CD8-positive, alpha-beta memory T cell (primary cell): ENCODE measurements around the gene SCTR. TPM values are rescaled to one million over a fixed set of nuclear protein-coding genes. Genes with fewer than 3 reads are reported as not detected.

Experiments
- CTCF ChIA-PET: fragments of 350-600 bp; sonication (Branson Sonifier 250); formaldehyde crosslinking; loops from one replicate; lab custom pipeline; 2021; ENCODE audit warnings: antibody characterized with exemption; lab: Charles Lee
- POLR2A ChIA-PET: fragments of 350-600 bp; sonication (Branson Sonifier 250); formaldehyde crosslinking; loops from one replicate; lab custom pipeline; 2021; ENCODE audit warnings: antibody characterized with exemption; lab: Charles Lee
- DNase-seq, 5 donors: peaks; one replicate each; pipeline versions ENCODE4 v3.0.0 to v3.0.0-alpha.2; 2020 to 2022; ENCODE audit warnings: mixed read lengths in 1 of 5
- H3K27ac ChIP-seq: one replicate; pipeline ENCODE4 v1.7.0; 2013; ENCODE audit warnings: low read depth, mild to moderate bottlenecking, low read length, moderate library complexity
- H3K27me3 ChIP-seq: 2 replicates; pipeline ENCODE4 v1.7.0; 2013; ENCODE audit warnings: low read length, mild to moderate bottlenecking; ENCODE audit not compliant: insufficient read depth, poor library complexity, severe bottlenecking
- H3K36me3 ChIP-seq: 2 replicates; pipeline ENCODE4 v1.7.0; 2013; ENCODE audit warnings: mild to moderate bottlenecking, low read length, moderate library complexity; ENCODE audit not compliant: insufficient read depth
- H3K4me1 ChIP-seq: 2 replicates; pipeline ENCODE4 v1.7.0; 2013; ENCODE audit warnings: mild to moderate bottlenecking, low read length, moderate library complexity; ENCODE audit not compliant: insufficient read depth
- H3K4me3 ChIP-seq: 2 replicates; pipeline ENCODE4 v1.7.0; 2013; ENCODE audit warnings: mild to moderate bottlenecking, low read length
- H3K9me3 ChIP-seq: 2 replicates; pipeline ENCODE4 v1.7.0; 2013; ENCODE audit warnings: mild to moderate bottlenecking, low read length
- H3K27ac Mint-ChIP-seq, 8 donors: one replicate each; pipeline ENCODE4 v1.8.0; 2020 to 2021; ENCODE audit warnings: mixed read lengths in 8 of 8, mild to moderate bottlenecking in 6 of 8, inconsistent platforms in 3 of 8, moderate library complexity in 3 of 8
- H3K27me3 Mint-ChIP-seq, 2 donors: one replicate each; pipeline ENCODE4 v1.8.0; 2020 to 2021; ENCODE audit warnings: mixed read lengths in 2 of 2, mild to moderate bottlenecking in 1 of 2, moderate library complexity in 1 of 2
- H3K36me3 Mint-ChIP-seq, 3 donors: one replicate each; pipeline ENCODE4 v1.8.0; 2020 to 2021; ENCODE audit warnings: mixed read lengths in 3 of 3, inconsistent platforms in 1 of 3, mild to moderate bottlenecking in 1 of 3
- H3K4me1 Mint-ChIP-seq, 3 donors: one replicate each; pipeline ENCODE4 v1.8.0; 2020 to 2021; ENCODE audit warnings: mixed read lengths in 3 of 3, inconsistent platforms in 1 of 3, mild to moderate bottlenecking in 1 of 3
- H3K4me3 Mint-ChIP-seq, 7 donors: one replicate each; pipeline ENCODE4 v1.8.0; 2020 to 2021; ENCODE audit warnings: mixed read lengths in 7 of 7, mild to moderate bottlenecking in 6 of 7, moderate library complexity in 4 of 7, inconsistent platforms in 2 of 7
- H3K9me3 Mint-ChIP-seq, 5 donors: one replicate each; pipeline ENCODE4 v1.8.0; 2020 to 2022; ENCODE audit warnings: mixed read lengths in 5 of 5, mild to moderate bottlenecking in 3 of 5, moderate library complexity in 2 of 5, inconsistent platforms in 1 of 5
- polyA plus RNA-seq: library from polyadenylated mRNA; unstranded; fragments of 300-500 nt; fragmentation: Illumina TruSeq; gene quantifications from one replicate; pipeline ENCODE4 v1.2.3, GENCODE V29; 2021
- total RNA-seq, 2 experiments: library from RNA; stranded (reverse); gene quantifications; one replicate each; pipeline ENCODE4 v1.2.3, GENCODE V29; 2021

The SCTR gene
- total and polyA plus RNA-seq, 3 experiments from 2014 or later: not detected

DNA sequence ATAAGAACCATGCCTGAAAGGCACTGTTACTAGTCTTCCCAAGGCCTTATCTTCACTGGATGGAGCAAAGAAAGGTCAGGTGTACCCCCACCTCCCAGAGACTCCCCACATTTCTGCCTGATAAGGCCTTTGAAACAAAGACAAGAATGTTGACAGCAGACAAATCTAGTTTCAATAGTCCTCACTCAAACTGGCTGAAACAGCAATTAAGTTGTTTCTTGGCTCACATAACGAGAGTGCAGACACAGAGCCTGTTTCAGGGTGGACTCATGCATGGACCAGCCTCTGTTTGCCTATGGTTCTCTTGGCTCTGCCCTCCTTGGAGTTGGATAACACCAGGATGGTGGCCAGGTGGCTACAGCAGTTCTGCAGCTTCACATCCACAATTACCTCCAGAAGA lies 12.4 kb upstream of the SCTR start:
- Mint-ChIP-seq H3K4me3 (no peak overlapping the region), H3K4me1 (no peaks in the 10 kb centered on the region), H3K36me3 (no peaks in the 10 kb centered on the region), H3K27ac (no peak overlapping the region), H3K27me3 (peaks cover 26% of the 10 kb centered on the region in 2 donors), H3K9me3 (peaks cover 25 to 36% (median 28%) of the 10 kb centered on the region in 5 donors)
- POLR2A ChIA-PET: no interaction called here
- H3K4me3 ChIP-seq: no peak overlapping the region
- H3K27me3 ChIP-seq: no peaks in the 10 kb centered on the region
- DNase-seq: no peak
- no peaks in the 10 kb centered on the region for H3K36me3 ChIP-seq
- H3K27ac ChIP-seq: no peak overlapping the region
- no peaks in the 10 kb centered on the region for H3K9me3 ChIP-seq
- no peaks in the 10 kb centered on the region for H3K4me1 ChIP-seq
- CTCF ChIA-PET: no interaction called here

GRCh38 chr2:119536211-119536610 lies 11.9 kb upstream of the SCTR start:
- H3K4me3 Mint-ChIP-seq: no peak overlapping the region
- H3K27ac Mint-ChIP-seq: no peak overlapping the region
- no peak for DNase-seq
- no peak overlapping the region for H3K27ac ChIP-seq
- H3K4me1 ChIP-seq: no peaks in the 10 kb centered on the region
- H3K27me3 ChIP-seq: no peaks in the 10 kb centered on the region
- H3K9me3 Mint-ChIP-seq: peaks cover 27 to 37% (median 31%) of the 10 kb centered on the region in 5 donors
- no peak overlapping the region for H3K4me3 ChIP-seq
- H3K27me3 Mint-ChIP-seq: peaks cover 21 to 24% of the 10 kb centered on the region in 2 donors
- POLR2A ChIA-PET: no interaction called here
- no peaks in the 10 kb centered on the region for H3K36me3 ChIP-seq
- H3K36me3 Mint-ChIP-seq: no peaks in the 10 kb centered on the region
- no peaks in the 10 kb centered on the region for H3K9me3 ChIP-seq
- CTCF ChIA-PET: no interaction called here
- no peaks in the 10 kb centered on the region for H3K4me1 Mint-ChIP-seq

DNA sequence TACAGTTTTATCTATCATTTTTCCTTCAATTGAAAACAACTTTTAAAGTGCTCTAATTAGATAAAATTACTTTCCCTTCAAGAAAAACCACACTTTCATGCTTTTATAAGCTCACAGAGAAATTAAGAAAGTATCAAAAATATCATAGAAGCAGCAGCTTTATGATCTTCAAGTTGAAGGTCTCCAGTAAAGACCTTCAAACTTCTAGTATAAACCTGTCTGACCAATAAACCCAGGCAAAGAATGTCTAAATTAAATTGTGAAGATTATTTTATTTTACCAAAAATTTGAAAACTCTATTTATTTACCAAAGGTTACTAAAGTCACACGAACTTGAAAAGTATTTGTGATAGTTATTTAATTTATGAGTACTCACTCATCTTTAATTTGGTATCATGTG lies 9.3 kb upstream of the SCTR start:
- POLR2A ChIA-PET: no interaction called here
- Mint-ChIP-seq H3K4me1 (no peaks in the 10 kb centered on the region), H3K27me3 (peaks cover 11 to 18% of the 10 kb centered on the region in 2 donors), H3K9me3 (peaks cover 27 to 40% (median 35%) of the 10 kb centered on the region in 5 donors), H3K36me3 (no peaks in the 10 kb centered on the region), H3K27ac (no peak overlapping the region), H3K4me3 (no peak overlapping the region)
- H3K4me1 ChIP-seq: no peaks in the 10 kb centered on the region
- CTCF ChIA-PET: no interaction called here
- H3K9me3 ChIP-seq: no peaks in the 10 kb centered on the region
- H3K36me3 ChIP-seq: no peaks in the 10 kb centered on the region
- H3K27me3 ChIP-seq: no peaks in the 10 kb centered on the region
- no peak overlapping the region for H3K27ac ChIP-seq
- DNase-seq: no peak
- no peak overlapping the region for H3K4me3 ChIP-seq

DNA sequence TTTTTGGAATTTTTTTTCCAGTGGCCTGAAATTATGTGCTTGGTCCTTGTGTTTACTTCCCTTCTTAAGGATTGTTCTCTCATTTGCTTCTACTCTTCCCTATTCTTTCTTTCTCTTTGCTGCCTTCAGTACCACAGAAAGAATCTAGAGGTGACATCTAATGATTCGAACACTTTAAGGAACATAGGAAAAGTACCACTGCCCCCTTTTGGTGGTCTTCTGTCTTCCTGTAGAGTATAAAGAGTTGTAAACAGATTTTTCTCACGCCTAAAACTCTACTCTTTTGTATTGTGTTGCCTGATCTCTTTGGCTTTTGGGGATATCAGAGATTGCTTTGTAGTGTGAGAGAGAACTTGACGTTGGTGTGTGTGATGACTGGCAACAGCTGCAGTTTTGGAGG lies 7.0 kb upstream of the SCTR start:
- Histone ChIP-seq H3K4me1 (no peaks in the 10 kb centered on the region), H3K9me3 (no peaks in the 10 kb centered on the region), H3K4me3 (no peak overlapping the region), H3K27ac (no peak overlapping the region), H3K36me3 (no peaks in the 10 kb centered on the region), H3K27me3 (no peaks in the 10 kb centered on the region)
- H3K9me3 Mint-ChIP-seq: peaks cover 27 to 35% (median 34%) of the 10 kb centered on the region in 5 donors
- POLR2A ChIA-PET: no interaction called here
- CTCF ChIA-PET: no interaction called here
- H3K27ac Mint-ChIP-seq: no peak overlapping the region
- H3K4me3 Mint-ChIP-seq: no peak overlapping the region
- H3K27me3 Mint-ChIP-seq: peaks cover 16 to 21% of the 10 kb centered on the region in 2 donors
- DNase-seq: no peak
- H3K36me3 Mint-ChIP-seq: no peaks in the 10 kb centered on the region
- no peaks in the 10 kb centered on the region for H3K4me1 Mint-ChIP-seq

DNA sequence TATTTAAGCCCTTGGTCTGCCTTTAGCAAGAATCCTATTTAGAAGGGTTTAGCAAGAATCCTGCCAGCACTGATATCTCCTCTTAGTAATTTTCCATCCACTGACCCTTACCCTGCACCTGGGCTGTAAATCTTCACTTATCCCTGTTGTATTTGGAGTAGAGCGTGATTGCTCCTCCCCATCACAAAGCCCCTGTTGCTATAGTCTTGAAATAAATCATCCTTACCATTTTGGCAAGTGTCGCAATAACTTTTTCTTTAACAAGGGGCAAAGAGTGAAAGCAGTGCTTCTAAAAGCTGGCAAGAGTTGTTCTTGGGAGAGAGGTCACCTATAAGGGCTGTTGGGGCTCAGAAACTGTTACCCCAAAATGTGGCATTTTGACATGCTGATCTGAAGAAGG lies 3.7 kb upstream of the SCTR start:
- Mint-ChIP-seq H3K4me3 (no peak overlapping the region), H3K9me3 (peaks cover 7 to 18% (median 15%) of the 10 kb centered on the region in 5 donors), H3K4me1 (no peaks in the 10 kb centered on the region), H3K36me3 (no peaks in the 10 kb centered on the region), H3K27ac (no peak overlapping the region), H3K27me3 (peaks cover 24 to 40% of the 10 kb centered on the region in 2 donors)
- Histone ChIP-seq H3K9me3 (no peaks in the 10 kb centered on the region), H3K4me3 (no peak overlapping the region), H3K27me3 (no peaks in the 10 kb centered on the region), H3K36me3 (no peaks in the 10 kb centered on the region), H3K4me1 (no peaks in the 10 kb centered on the region), H3K27ac (no peak overlapping the region)
- ChIA-PET POLR2A (no interaction called here), CTCF (no interaction called here)
- no peak for DNase-seq

- Mint-ChIP-seq H3K36me3 (peaks cover 0 to 1% (median 0%) of the 10 kb centered on the region in 3 donors), H3K4me3 (no peak overlapping the region), H3K4me1 (no peaks in the 10 kb centered on the region), H3K27ac (no peak overlapping the region), H3K9me3 (peaks cover 0 to 7% (median 2%) of the 10 kb centered on the region in 5 donors), H3K27me3 (peaks cover 25 to 44% of the 10 kb centered on the region in 2 donors)
- Histone ChIP-seq H3K4me1 (no peaks in the 10 kb centered on the region), H3K4me3 (no peak overlapping the region), H3K9me3 (no peaks in the 10 kb centered on the region), H3K27ac (no peak overlapping the region), H3K36me3 (no peaks in the 10 kb centered on the region), H3K27me3 (no peaks in the 10 kb centered on the region)
- ChIA-PET POLR2A (no interaction called here), CTCF (no interaction called here)
- no peak for DNase-seq
Measured at GRCh38 chr2:119525614-119526013, 1.3 kb upstream of the SCTR start.

- H3K27me3 ChIP-seq: no peaks in the 10 kb centered on the region
- no peaks in the 10 kb centered on the region for H3K4me1 ChIP-seq
- no peak overlapping the region for H3K27ac ChIP-seq
- CTCF ChIA-PET: no interaction called here
- H3K9me3 Mint-ChIP-seq: peaks cover 0 to 4% (median 0%) of the 10 kb centered on the region in 5 donors
- POLR2A ChIA-PET: no interaction called here
- peaks cover 24 to 45% of the 10 kb centered on the region in 2 donors for H3K27me3 Mint-ChIP-seq
- no peak overlapping the region for H3K4me3 ChIP-seq
- no peaks in the 10 kb centered on the region for H3K9me3 ChIP-seq
- H3K4me3 Mint-ChIP-seq: no peak overlapping the region
- no peaks in the 10 kb centered on the region for H3K36me3 ChIP-seq
- DNase-seq: no peak
- peaks cover 0 to 1% (median 0%) of the 10 kb centered on the region in 3 donors for H3K36me3 Mint-ChIP-seq
- H3K27ac Mint-ChIP-seq: no peak overlapping the region
- no peaks in the 10 kb centered on the region for H3K4me1 Mint-ChIP-seq
Measured at GRCh38 chr2:119523383-119523951, 816 bp downstream of the SCTR start.

GRCh38 chr2:119522671-119523070 lies 1.6 kb downstream of the SCTR start:
- Histone ChIP-seq H3K27me3 (no peaks in the 10 kb centered on the region), H3K4me3 (no peak overlapping the region), H3K36me3 (no peaks in the 10 kb centered on the region), H3K27ac (no peak overlapping the region), H3K4me1 (no peaks in the 10 kb centered on the region), H3K9me3 (no peaks in the 10 kb centered on the region)
- CTCF ChIA-PET: no interaction called here
- Mint-ChIP-seq H3K9me3 (peaks cover 0 to 4% (median 0%) of the 10 kb centered on the region in 5 donors), H3K4me1 (no peaks in the 10 kb centered on the region), H3K27ac (no peak overlapping the region), H3K36me3 (peaks cover 0 to 1% (median 0%) of the 10 kb centered on the region in 3 donors), H3K27me3 (peaks cover 23 to 44% of the 10 kb centered on the region in 2 donors), H3K4me3 (no peak overlapping the region)
- DNase-seq: no peak
- POLR2A ChIA-PET: no interaction called here
